GM18907 (cell line): ENCODE results near the gene MYADM.

Experiments used
- ATAC-seq: cut with Tn5 transposase; IDR thresholded peaks from one replicate; pipeline ENCODE4 v1.9.1; 2021; ENCODE audit warnings: mild to moderate bottlenecking, moderate library complexity; ENCODE audit not compliant: unreplicated experiment

Gene MYADM

DNA sequence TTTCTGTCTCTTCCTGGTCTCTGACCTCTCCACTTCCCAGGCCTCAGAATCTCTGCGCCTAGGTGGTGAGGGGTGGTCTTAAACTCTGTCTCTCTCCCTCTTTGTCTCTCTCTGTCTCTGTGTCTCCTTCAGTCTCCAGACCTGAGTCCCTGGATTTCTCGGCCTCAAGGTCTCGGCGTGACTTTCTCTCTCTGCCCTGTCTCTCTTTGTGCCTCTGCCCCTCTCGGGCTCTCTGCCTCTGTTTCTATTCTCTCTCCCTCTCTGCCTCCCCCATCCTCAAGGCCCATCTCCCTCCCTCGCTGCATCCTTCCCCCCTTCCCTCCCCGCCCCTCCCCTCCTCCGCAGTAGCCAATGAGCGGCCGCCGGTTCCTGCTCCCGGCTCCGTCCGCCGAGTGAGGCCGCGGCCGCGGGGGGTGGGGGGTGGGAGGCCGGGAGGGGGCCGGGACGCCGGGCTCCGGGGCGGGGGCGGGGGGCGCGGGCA, 41.3 kb downstream of the MYADM start, which contains the start of gene CACNG7:
CACNG7 (plus strand) TSS at position 344 of the 481 bp plus-strand sequence. CDS start 3,554 bp downstream, outside the sequence.
- ATAC-seq = no peak

DNA sequence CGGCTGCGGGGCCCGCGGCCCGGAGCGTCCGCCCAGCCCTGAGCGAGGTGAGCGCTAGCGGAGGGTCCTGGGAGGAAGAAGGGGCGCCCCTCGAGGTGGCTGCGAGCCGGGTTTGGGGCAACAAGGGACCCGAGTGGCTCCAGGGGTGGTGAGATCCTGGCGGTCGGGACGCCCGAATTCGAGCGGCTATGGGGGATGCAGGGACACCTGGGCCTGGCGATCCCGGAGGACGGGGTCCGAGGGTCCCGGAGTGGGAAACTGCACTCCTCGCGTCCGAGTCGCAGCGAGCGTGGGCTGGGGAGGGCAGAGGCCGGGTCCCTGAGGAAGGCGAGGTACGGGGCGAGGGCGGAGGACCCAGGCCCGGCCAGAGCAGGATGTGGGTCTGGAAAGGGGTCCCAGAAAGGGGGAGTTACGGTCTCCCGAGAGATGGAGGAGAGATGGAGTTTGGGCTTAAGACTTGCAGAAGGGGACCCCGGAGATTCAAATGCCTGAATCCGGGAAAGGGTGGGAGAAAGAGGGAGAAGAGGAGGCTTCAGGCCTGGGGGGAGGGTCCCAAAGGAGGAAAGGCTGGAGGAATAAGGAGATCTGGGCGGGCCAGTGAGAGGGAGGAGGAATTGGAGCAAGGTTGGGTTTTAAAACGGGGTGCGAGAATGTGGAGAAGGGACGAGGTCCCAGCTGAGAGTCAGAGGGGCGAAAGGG, 41.9 kb downstream of the MYADM start:
- ATAC-seq = no peak

DNA sequence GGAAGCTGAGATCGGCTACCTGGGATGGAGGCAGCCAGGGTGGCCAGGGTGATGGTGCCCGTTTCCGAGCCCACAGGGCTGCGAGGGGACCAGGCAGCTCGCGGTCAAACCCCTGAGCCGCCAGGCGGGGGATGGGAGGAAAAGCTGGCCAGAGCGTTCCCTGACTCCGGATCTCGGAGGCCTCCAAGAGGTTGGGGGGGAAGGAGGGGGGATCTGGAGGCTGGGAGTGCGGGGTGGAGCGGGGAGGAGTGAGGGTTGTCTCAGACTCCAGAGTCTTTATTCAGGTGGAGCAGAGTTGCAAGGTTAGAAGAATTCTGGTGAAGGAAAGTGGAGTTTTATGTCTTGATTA, 42.5 kb downstream of the MYADM start:
- no peak for ATAC-seq

DNA sequence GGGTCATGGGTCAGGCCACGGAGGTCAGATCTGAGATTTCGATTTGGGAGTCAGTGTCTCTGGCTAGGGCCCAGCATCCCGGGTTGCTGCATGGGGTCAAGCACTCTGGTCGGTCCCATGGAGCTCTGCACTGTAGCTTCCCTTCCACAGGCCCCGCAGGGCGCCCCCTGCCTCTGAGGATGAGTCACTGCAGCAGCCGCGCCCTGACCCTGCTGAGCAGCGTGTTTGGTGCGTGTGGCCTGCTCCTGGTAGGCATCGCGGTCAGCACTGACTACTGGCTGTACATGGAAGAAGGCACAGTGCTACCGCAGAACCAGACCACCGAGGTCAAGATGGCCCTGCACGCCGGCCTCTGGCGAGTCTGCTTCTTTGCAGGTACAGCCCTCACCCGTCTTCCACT, 45.0 kb downstream of the MYADM start:
- ATAC-seq = no peak

DNA sequence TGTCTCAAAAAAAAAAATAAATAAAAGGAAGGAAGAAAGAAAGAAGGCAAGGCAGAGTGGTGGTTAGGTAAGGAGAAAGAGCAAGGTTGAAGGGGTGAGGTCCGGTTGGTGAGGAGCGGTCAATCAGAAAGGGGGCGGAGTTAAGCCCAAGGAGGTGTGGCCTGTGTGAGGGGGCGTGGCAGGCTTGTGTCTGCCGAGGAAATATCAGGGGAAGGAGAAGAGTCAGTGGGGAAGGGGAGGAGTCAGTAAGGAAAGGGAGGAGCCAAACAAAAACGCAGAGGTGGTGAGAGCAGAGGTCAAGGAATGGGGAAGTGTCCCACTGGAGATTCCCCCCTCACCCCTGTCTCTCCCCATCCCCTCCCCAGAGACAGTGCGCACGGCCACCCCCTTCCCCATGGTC, 47.3 kb downstream of the MYADM start:
- ATAC-seq = no peak

DNA sequence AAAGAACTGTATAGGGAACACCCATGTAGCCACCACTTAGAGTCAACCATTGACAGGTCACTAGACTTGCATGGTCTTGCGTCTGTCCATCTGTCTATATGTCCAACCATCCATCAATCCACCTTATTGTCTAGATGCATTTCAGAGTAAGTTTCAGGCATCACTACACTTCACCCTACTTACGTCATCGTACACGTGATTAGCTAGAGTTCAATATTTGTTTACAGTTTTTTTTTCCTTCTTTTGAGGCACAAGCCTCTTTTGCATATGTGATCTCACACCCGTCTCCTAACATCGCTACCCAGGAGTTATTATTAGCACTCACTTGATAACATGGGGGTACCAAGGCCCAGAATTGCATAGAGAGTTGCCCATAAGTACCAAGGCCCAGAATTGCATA, 48.3 kb downstream of the MYADM start:
- ATAC-seq = no peak

DNA sequence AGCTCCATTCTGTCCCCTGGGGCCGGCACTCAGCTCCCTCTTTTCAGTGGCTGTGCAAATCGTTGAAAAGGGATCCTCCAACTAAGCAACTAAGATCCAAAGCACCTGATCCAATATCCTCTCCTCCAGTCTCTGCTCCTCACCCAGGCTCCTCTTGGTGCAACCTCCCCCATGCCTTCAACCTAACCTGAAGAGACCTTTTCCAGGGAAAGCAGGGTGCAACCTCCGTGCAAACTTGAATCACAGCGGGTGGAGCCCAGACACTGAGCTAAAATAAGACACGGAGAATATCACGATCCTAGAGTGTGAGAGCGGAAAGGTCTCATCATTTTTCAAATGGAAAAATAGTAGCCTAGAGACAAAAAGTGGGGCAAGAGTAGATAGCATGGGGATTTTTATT, 49.7 kb downstream of the MYADM start:
- ATAC-seq = no peak
